ENCODE measurements around the gene ADCY9. TPM values are rescaled to one million over a fixed set of nuclear protein-coding genes. Genes with fewer than 3 reads are reported as not detected.

Gene ADCY9
- total RNA-seq, 1 donor from 2014 or later: 1.3 TPM

DNA sequence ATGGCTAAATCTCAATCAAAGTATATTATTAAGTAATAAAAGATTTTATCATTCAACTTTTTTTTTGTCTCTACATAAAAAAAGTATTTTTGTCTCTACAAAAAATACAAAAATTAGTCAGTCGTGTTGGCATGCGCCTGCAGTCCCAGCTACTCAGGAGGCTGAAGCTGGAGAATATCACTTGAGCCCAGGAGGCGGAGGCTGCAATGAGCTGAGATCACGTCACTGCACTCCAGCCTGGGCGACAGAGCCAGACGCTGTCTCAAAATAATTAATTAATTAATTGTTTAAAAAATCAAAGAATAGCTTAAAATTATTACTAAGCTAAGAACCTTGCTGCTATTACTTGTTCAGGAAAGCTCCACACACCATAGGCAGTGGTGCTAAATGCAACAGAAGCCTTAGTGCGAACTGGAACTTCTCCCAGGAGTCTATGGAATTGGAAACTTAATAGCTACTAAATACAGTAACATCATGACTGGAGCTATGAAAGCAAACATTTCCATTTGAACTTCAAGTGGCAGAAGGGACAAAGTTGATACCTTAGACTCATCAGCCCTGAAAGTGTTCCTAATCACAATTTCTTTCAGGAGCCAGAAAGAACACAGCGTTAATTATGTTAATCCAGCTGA lies 22.6 kb downstream of the ADCY9 start:
- peaks cover 5% of the 10 kb centered on the region for H3K27me3 Mint-ChIP-seq
- POLR2A ChIA-PET: interaction anchor here (0.6 kb wide), 1 partner anchor 1341 kb away, joined by 3 read pairs; the partner anchor contains the start of gene SRRM2
- no peak for DNase-seq
- intact Hi-C loops (cut with micrococcal nuclease): no loop called here
- H3K36me3 Mint-ChIP-seq (ENCODE audit: low read depth): no peaks in the 10 kb centered on the region
- H3K4me3 Mint-ChIP-seq: no peak overlapping the region
- TF ChIP-seq, protein P1, sequence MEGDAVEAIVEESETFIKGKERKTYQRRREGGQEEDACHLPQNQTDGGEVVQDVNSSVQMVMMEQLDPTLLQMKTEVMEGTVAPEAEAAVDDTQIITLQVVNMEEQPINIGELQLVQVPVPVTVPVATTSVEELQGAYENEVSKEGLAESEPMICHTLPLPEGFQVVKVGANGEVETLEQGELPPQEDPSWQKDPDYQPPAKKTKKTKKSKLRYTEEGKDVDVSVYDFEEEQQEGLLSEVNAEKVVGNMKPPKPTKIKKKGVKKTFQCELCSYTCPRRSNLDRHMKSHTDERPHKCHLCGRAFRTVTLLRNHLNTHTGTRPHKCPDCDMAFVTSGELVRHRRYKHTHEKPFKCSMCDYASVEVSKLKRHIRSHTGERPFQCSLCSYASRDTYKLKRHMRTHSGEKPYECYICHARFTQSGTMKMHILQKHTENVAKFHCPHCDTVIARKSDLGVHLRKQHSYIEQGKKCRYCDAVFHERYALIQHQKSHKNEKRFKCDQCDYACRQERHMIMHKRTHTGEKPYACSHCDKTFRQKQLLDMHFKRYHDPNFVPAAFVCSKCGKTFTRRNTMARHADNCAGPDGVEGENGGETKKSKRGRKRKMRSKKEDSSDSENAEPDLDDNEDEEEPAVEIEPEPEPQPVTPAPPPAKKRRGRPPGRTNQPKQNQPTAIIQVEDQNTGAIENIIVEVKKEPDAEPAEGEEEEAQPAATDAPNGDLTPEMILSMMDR (IDR thresholded peaks at IDR 0.05): no peak
- no peaks in the 10 kb centered on the region for H3K4me1 Mint-ChIP-seq
- no peak overlapping the region for H3K27ac Mint-ChIP-seq
- no peaks in the 10 kb centered on the region for H3K9me3 Mint-ChIP-seq
- CTCF ChIA-PET: no interaction called here
- ATAC-seq (ENCODE audit: low read depth): no peak

DNA sequence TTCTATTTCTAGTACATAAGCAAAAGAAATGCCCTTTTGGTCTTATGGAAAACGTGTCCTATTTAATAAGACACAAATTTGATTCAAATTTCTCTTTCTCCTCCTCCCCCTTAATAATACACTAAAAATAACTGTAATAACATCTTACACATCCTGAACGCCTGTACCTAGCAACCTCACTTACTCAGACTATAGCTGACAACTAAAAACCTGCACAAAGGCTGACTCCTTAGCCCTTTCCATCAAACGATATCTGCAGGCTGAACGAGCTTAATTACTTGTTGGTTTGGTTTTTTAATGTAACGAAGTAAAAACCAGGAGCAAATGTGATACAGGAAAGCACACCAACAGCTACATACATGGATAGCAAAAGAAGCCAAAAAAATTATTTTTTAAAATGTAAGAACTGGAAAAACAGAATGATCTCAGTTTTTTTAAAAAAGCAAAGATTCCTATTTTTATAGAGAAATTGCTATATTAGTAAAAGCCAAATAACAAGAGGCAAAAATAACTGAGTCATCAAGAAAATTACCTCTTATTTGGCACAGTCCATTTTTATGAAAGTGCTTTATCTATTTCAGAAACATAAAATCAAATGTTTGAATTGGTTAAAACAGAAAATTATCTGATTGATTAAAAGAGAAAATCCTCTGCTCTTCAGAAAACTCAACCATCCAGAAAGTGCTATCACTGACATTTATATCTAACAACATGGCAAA lies 23.5 kb downstream of the ADCY9 start:
- ChIA-PET POLR2A (interaction anchor here (0.6 kb wide), 1 partner anchor 28 kb away, joined by 3 read pairs; no protein-coding TSS in a partner anchor), CTCF (no interaction called here)
- no peak for DNase-seq
- Mint-ChIP-seq H3K9me3 (no peaks in the 10 kb centered on the region), H3K4me3 (no peak overlapping the region), H3K4me1 (no peaks in the 10 kb centered on the region), H3K27me3 (peaks cover 5% of the 10 kb centered on the region), H3K27ac (no peak overlapping the region), H3K36me3 (ENCODE audit: low read depth) (no peaks in the 10 kb centered on the region)
- intact Hi-C loops (cut with micrococcal nuclease): no loop called here
- no peak for ATAC-seq (ENCODE audit: low read depth)
- TF ChIP-seq, protein P1 (IDR thresholded peaks at IDR 0.05): no peak

DNA sequence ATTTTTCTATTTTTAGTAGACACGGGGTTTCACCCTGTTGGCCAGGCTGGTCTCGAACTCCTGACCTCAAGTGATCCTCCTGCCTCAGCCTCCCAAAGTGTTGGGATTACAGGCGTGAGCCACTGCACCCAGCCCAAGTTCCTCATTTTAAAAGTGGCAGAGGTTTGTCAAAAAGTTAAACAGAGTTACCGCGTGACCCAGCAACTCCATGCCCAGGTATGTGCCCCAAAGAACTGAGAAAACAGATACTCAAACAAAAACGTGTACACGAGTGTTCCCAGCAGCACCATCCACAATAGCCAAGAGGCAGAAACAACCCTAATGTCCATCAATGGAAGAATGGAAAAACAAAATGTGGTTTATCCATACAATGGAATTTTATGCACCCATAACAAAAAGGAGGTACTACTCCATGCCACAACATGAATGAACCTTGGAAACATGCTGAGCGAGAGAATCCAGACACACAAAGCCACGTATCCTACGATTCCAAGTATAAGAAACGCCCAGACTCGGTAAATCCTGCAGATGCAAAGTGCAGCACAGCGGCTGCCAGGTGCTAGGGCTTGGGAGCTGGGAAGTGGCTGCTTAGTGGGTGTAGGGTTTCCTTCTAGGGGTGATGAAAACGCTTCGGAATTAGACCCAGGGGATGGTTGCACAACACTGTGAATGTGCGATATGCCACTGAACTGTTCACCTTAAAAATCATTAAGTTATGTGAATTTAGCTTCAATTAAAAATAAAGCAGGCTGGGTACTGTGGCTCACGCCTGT lies 24.8 kb downstream of the ADCY9 start:
- peaks cover 5% of the 10 kb centered on the region for H3K27me3 Mint-ChIP-seq
- H3K36me3 Mint-ChIP-seq (ENCODE audit: low read depth): no peaks in the 10 kb centered on the region
- no peak overlapping the region for H3K27ac Mint-ChIP-seq
- ChIA-PET POLR2A (no interaction called here), CTCF (no interaction called here)
- no peak overlapping the region for H3K4me3 Mint-ChIP-seq
- DNase-seq (no peak), ATAC-seq (ENCODE audit: low read depth) (no peak)
- TF ChIP-seq, protein P1 (IDR thresholded peaks at IDR 0.05): no peak
- no peaks in the 10 kb centered on the region for H3K4me1 Mint-ChIP-seq
- H3K9me3 Mint-ChIP-seq: no peaks in the 10 kb centered on the region
- intact Hi-C loops (cut with micrococcal nuclease): no loop called here

DNA sequence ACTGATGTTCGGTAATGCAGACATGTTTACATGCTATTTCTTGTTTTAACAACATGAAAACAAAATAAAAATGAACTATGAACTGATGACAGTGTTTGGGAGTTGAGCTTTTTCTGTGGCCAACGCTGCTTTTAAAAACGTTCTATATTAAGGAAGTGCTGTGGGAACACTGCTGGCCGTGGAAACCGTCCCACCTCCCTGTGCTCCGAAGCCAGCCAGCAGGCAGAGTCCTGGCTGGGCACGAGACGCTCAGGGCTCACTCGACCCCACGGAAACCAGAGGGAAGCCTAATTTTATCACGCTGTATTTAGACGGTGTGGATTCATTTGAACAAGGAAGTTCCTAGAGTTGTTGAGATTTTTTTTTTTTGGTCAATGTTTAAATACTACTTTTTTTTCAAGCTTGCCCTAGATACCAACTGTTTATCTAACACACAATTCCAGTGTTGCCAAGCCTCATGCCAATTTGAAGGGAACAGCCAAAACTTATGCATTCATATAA lies 25.8 kb downstream of the ADCY9 start:
- DNase-seq (no peak), ATAC-seq (ENCODE audit: low read depth) (no peak)
- intact Hi-C loops (cut with micrococcal nuclease): no loop called here
- ChIA-PET POLR2A (no interaction called here), CTCF (no interaction called here)
- H3K4me1 Mint-ChIP-seq: no peaks in the 10 kb centered on the region
- H3K36me3 Mint-ChIP-seq (ENCODE audit: low read depth): no peaks in the 10 kb centered on the region
- H3K27ac Mint-ChIP-seq: no peak overlapping the region
- no peaks in the 10 kb centered on the region for H3K9me3 Mint-ChIP-seq
- H3K4me3 Mint-ChIP-seq: no peak overlapping the region
- H3K27me3 Mint-ChIP-seq: peaks cover 5% of the 10 kb centered on the region
- TF ChIP-seq, protein P1 (IDR thresholded peaks at IDR 0.05): no peak

DNA sequence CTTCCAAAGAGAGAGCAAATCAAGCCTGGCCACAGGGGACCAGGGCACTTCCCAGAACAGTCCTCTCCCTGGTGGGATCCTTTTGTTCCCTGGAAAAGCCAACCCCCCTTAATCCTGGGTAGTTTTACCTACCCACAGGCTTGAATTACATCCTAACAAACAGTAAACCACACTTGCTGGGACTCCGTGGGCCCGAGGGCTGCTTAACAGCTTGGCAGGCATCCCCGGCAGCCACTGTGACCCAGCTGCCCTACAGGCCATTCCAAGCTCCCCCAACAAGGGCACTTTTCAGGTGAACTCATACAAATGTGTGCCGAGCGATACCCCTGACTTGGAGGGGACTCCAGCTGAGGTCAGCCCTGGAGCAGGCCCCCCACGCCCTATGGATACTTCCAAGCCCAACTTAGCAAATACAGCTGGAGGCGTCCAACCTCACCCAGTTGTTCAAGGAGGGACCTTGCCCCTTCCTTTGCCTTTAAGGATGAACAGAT lies 26.4 kb downstream of the ADCY9 start:
- CTCF ChIA-PET: no interaction called here
- POLR2A ChIA-PET: no interaction called here
- ATAC-seq (ENCODE audit: low read depth) (no peak), DNase-seq (no peak)
- Mint-ChIP-seq H3K9me3 (no peaks in the 10 kb centered on the region), H3K27ac (no peak overlapping the region), H3K27me3 (peaks cover 5% of the 10 kb centered on the region), H3K4me1 (no peaks in the 10 kb centered on the region), H3K36me3 (ENCODE audit: low read depth) (no peaks in the 10 kb centered on the region), H3K4me3 (no peak overlapping the region)
- TF ChIP-seq, protein P1 (IDR thresholded peaks at IDR 0.05): no peak
- intact Hi-C loops (cut with micrococcal nuclease): no loop called here

Measured in activated B cell treated with CpG ODN at 0.5 μM for 24 hours (primary cell).